GM12878 (cell line): Measurements from ENCODE around the gene BHLHE41. TPM values are rescaled to one million over a fixed set of nuclear protein-coding genes. Genes with fewer than 3 reads are reported as not detected.

Source experiments
- ATAC-seq: fragments of 200-7000 bp; cut with Tn5 transposase; 3 replicates; pipeline ENCODE4 v1.9.1; 2020; ENCODE audit warnings: mild to moderate bottlenecking, moderate library complexity
- BruUV-seq: library from RNA; stranded (reverse); fragments of 400-500 nt; replicated peaks from 2 replicates; lab custom pipeline; 2021; lab: Mats Ljungman, UMichigan
- CTCF ChIA-PET: fragments of 300-600 bp; sonication (Branson Sonifier 250); formaldehyde crosslinking; extraction: SDS; loops from one replicate; lab custom pipeline; 2021; ENCODE audit warnings: inconsistent platforms; lab: Yijun Ruan, JAX
- POLR2A ChIA-PET: fragments of 350-600 bp; formaldehyde crosslinking; extraction: SDS; loops from one replicate; lab custom pipeline; 2021; ENCODE audit warnings: inconsistent platforms; lab: Charles Lee
- RAD21 ChIA-PET: fragments of 300-600 bp; sonication (Branson Sonifier 250); formaldehyde crosslinking; loops from one replicate; lab custom pipeline; 2023; ENCODE audit warnings: antibody characterized with exemption; ENCODE audit not compliant: unreplicated experiment; lab: Charles Lee
- SMC1A ChIA-PET: fragments of 300-600 bp; sonication (Branson Sonifier 250); formaldehyde crosslinking; loops from one replicate; lab custom pipeline; 2023; ENCODE audit not compliant: unreplicated experiment, uncharacterized antibody; lab: Charles Lee
- DNase-seq: peaks from one replicate; pipeline ENCODE4 v3.0.0-alpha.2; 2011; ENCODE audit warnings: low read depth, low spot score
- FAIRE-seq: peaks from 3 replicates; lab custom pipeline; 2011; peaks lifted over from hg19 to GRCh38; lab: Jason Lieb, UNC
- H2AFZ ChIP-seq: 2 replicates; pipeline ENCODE4 v1.6.0; 2011; ENCODE audit warnings: low read depth, low read length, control low read depth; ENCODE audit not compliant: control insufficient read depth
- H3K27ac ChIP-seq: 2 replicates; pipeline ENCODE4 v1.5.1; 2011; ENCODE audit warnings: control low read depth; ENCODE audit not compliant: control insufficient read depth, insufficient read depth
- H3K27me3 ChIP-seq, 2 experiments: replicated peaks in 1 of 2; 2 replicates each; pipeline versions ENCODE4 v1.6.0 to v1.6.1; 2011; ENCODE audit warnings: low read length in 1 of 2; ENCODE audit not compliant: control insufficient read depth in 2 of 2, insufficient read depth in 2 of 2
- H3K36me3 ChIP-seq, 2 experiments: 2 replicates each; pipeline ENCODE4 v1.5.1; 2011; ENCODE audit warnings: low read length in 1 of 2; ENCODE audit not compliant: control insufficient read depth in 2 of 2, insufficient read depth in 2 of 2
- H3K4me1 ChIP-seq: 2 replicates; pipeline ENCODE4 v1.6.1; 2011; ENCODE audit warnings: mild to moderate bottlenecking, low read length, moderate library complexity, mixed read lengths; ENCODE audit not compliant: control insufficient read depth, insufficient read depth
- H3K4me2 ChIP-seq: 2 replicates; pipeline ENCODE4 v1.6.0; 2011; ENCODE audit warnings: control low read depth; ENCODE audit not compliant: control insufficient read depth, insufficient read depth
- H3K4me3 ChIP-seq: fragments of 200-600 bp; sonication (generic); 2 replicates; pipeline ENCODE4 v1.5.1; 2016
- H3K79me2 ChIP-seq: 2 replicates; pipeline ENCODE4 v1.6.0; 2011; ENCODE audit warnings: low read length; ENCODE audit not compliant: control insufficient read depth, insufficient read depth
- H3K9ac ChIP-seq: 2 replicates; pipeline ENCODE4 v1.8.0; 2011; ENCODE audit warnings: low read length, control low read depth, mixed read lengths; ENCODE audit not compliant: control insufficient read depth, insufficient read depth
- H3K9me3 ChIP-seq: replicated peaks from 3 replicates; pipeline ENCODE4 v1.5.1; 2011; ENCODE audit warnings: mild to moderate bottlenecking, low read length; ENCODE audit not compliant: control insufficient read depth, insufficient read depth
- H4K20me1 ChIP-seq: 2 replicates; pipeline ENCODE4 v1.6.0; 2011; ENCODE audit not compliant: control insufficient read depth, insufficient read depth
- BRCA1 ChIP-seq: IDR thresholded peaks from 2 replicates; pipeline ENCODE4 v1.6.1; 2011; ENCODE audit warnings: low read depth, low read length, improper control_type of control experiment
- CEBPZ ChIP-seq: fragments of 150-350 bp; IDR thresholded peaks from 2 replicates; pipeline ENCODE4 v1.6.1; 2016; ENCODE audit warnings: low read depth, low read length
- MAX ChIP-seq: IDR thresholded peaks from 2 replicates; pipeline ENCODE4 v1.6.1; 2012; ENCODE audit warnings: low read depth, low read length, improper control_type of control experiment
- SPI1 ChIP-seq: IDR thresholded peaks from 2 replicates; pipeline ENCODE4 v1.6.1; 2011; ENCODE audit warnings: low read depth, mild to moderate bottlenecking, low read length, moderate library complexity, borderline replicate concordance; ENCODE audit not compliant: insufficient read depth
- WGBS: methylation state at CpG from one replicate; pipeline ENCODE4 v1.1.6; 2016; ENCODE audit warnings: low lambda C conversion rate; ENCODE audit not compliant: insufficient replicate concordance, insufficient coverage; ENCODE audit errors: missing lambda C conversion rate; 5-methylcytosine and 5-hydroxymethylcytosine counted together
- in situ Hi-C: fragments of 300-500 bp; cut with MboI; formaldehyde crosslinking; loops from 9 replicates; pipeline ENCODE4 v1.14.3; 2018; ENCODE audit warnings: mixed read lengths
- intact Hi-C: fragments of 100-400 bp; cut with micrococcal nuclease; formaldehyde crosslinking; loops from one replicate; pipeline ENCODE4 v1.14.2; 2022; ENCODE audit not compliant: unreplicated experiment
- polyA plus RNA-seq, 11 experiments: library from polyadenylated mRNA; depleted of rRNA in 4 of 11; unstranded in 6 of 11; stranded (reverse) in 5 of 11; fragments of >200 nt; fragmentation: Nextera tagmentation in 4 of 11; fragmentation: Illumina TruSeq in 1 of 11; extraction: Ambion mirVana in 4 of 11; extraction: Trizol in 1 of 11; gene quantifications; 1 replicate in 1 of 11; 2 replicates in 10 of 11; pipeline versions ENCODE4 v1.2.1 to v1.2.3, GENCODE V29; 2011 to 2016; ENCODE audit warnings: inconsistent platforms in 2 of 11, missing spikeins in 2 of 11, low read depth in 1 of 11
- total RNA-seq, 4 experiments: library from RNA; depleted of rRNA in 3 of 4; stranded (reverse); fragments of >200 nt in 3 of 4; fragmentation: Illumina TruSeq in 1 of 4; extraction: Trizol in 1 of 4; gene quantifications; 2 replicates each; pipeline versions ENCODE4 v1.2.1 to v1.2.3, GENCODE V29; 2013 to 2021
- TF ChIP-seq, protein P1 (sequence below): fragments of 450-650 bp; IDR thresholded peaks from 2 replicates; pipeline ENCODE4 v1.6.1; 2017; ENCODE audit warnings: antibody characterized with exemption, mild to moderate bottlenecking, moderate library complexity

The BHLHE41 gene
- total and polyA plus RNA-seq, 10 of the 15 experiments (the other 5 are each of a cell fraction or from before 2014, with no cell fraction given) = 0.02 to 1.5 (median 0.07) TPM; not detected in 3

- Histone ChIP-seq H3K79me2 (no peaks in the 10 kb centered on the region), H3K4me2 (no peak overlapping the region), H3K36me3 (no peaks in the 10 kb centered on the region), H3K27me3 (peaks cover 2 to 19% of the 10 kb centered on the region in 2 experiments; a peak in 3 of 4 replicates), H3K4me1 (no peaks in the 10 kb centered on the region), H3K9me3 (no peaks in the 10 kb centered on the region; the same call in 2 of the 3 replicates), H3K9ac (no peak overlapping the region), H2AFZ (no peak overlapping the region), H3K27ac (no peak overlapping the region), H3K4me3 (no peak overlapping the region), H4K20me1 (no peaks in the 10 kb centered on the region)
- no peak for TF ChIP-seq CEBPZ
- TF ChIP-seq, protein P1, sequence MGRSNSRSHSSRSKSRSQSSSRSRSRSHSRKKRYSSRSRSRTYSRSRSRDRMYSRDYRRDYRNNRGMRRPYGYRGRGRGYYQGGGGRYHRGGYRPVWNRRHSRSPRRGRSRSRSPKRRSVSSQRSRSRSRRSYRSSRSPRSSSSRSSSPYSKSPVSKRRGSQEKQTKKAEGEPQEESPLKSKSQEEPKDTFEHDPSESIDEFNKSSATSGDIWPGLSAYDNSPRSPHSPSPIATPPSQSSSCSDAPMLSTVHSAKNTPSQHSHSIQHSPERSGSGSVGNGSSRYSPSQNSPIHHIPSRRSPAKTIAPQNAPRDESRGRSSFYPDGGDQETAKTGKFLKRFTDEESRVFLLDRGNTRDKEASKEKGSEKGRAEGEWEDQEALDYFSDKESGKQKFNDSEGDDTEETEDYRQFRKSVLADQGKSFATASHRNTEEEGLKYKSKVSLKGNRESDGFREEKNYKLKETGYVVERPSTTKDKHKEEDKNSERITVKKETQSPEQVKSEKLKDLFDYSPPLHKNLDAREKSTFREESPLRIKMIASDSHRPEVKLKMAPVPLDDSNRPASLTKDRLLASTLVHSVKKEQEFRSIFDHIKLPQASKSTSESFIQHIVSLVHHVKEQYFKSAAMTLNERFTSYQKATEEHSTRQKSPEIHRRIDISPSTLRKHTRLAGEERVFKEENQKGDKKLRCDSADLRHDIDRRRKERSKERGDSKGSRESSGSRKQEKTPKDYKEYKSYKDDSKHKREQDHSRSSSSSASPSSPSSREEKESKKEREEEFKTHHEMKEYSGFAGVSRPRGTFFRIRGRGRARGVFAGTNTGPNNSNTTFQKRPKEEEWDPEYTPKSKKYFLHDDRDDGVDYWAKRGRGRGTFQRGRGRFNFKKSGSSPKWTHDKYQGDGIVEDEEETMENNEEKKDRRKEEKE = no peak
- no peak for TF ChIP-seq MAX
- TF ChIP-seq SPI1 = peak; percentile 79
- TF ChIP-seq BRCA1 = no peak
- intact Hi-C loops = no loop called here
- in situ Hi-C loops = no loop called here
- DNase-seq (no peak), FAIRE-seq (no peak), ATAC-seq (peak; percentile 54)
- ChIA-PET RAD21 (interaction anchor here (0.6 to 0.7 kb wide), 2 partner anchors 26 to 48 kb away, joined by 3 read pairs; no protein-coding TSS in a partner anchor), POLR2A (interaction anchor here (1.0 kb wide), 1 partner anchor 25 kb away, joined by 3 read pairs; no protein-coding TSS in a partner anchor), SMC1A (interaction anchor here (0.6 to 2.0 kb wide), 10 partner anchors 9 to 299 kb away, joined by 3 to 7 read pairs (median 3); no protein-coding TSS in a partner anchor), CTCF (interaction anchor here (0.6 to 1.1 kb wide), 4 partner anchors 9 to 295 kb away, joined by 3 read pairs; no protein-coding TSS in a partner anchor)
- 0% methylated on average over 3 of the region's 3 CpGs for WGBS
- no TSS peak for BruUV-seq
Observed at GRCh38 chr12:26130728-26131127, 5.9 kb upstream of the BHLHE41 start.
